ENCODE results near the gene GRIN3B. TPM values are rescaled to one million over a fixed set of nuclear protein-coding genes. Genes with fewer than 3 reads are reported as not detected.

GRIN3B gene
- total and polyA plus RNA-seq, 9 of the 15 experiments (the other 6 are each of a cell fraction or from before 2014, with no cell fraction given), result 0.06 to 0.95 (median 0.19) TPM; not detected in 6

- TF ChIP-seq CHD7 (IDR thresholded peaks at IDR 0.05; ENCODE audit: low read depth, low read length), result no peak
- no peak for TF ChIP-seq ZKSCAN1 (IDR thresholded peaks at IDR 0.05; ENCODE audit: low read depth, low read length)
- TF ChIP-seq CREBBP (IDR thresholded peaks at IDR 0.05; ENCODE audit: low read depth, low read length), result no peak
- TF ChIP-seq HES1 (IDR thresholded peaks at IDR 0.05; ENCODE audit: low read depth), result no peak
- TF ChIP-seq PRPF4 (IDR thresholded peaks at IDR 0.05; ENCODE audit: insufficient read depth, low read depth, low read length, poor library complexity, severe bottlenecking), result no peak
- peak in 1 of 2 experiments; percentile 51; a peak in 1 of 4 replicates for TF ChIP-seq FOXA3 (CRISPR knock-in tag; conservative IDR thresholded peaks at IDR 0.05 in 1 of 2, IDR thresholded peaks at IDR 0.05 in 1 of 2)
- TF ChIP-seq HEY1 (CRISPR knock-in tag; IDR thresholded peaks at IDR 0.05; ENCODE audit: borderline replicate concordance), result no peak
- TF ChIP-seq ZBTB12 (CRISPR knock-in tag; IDR thresholded peaks at IDR 0.05), result peak; percentile 48; the same call in 1 of the 2 replicates
- no peak for TF ChIP-seq NCOA6 (IDR thresholded peaks at IDR 0.05)
- TF ChIP-seq BRF1 (IDR thresholded peaks at IDR 0.05; ENCODE audit: borderline replicate concordance, extremely low read depth, insufficient read length), result no peak
- TF ChIP-seq PML (IDR thresholded peaks at IDR 0.05; ENCODE audit: low read length), result no peak
- TF ChIP-seq LARP7 (IDR thresholded peaks at IDR 0.05), result no peak
- TF ChIP-seq ELF4 (CRISPR knock-in tag; IDR thresholded peaks at IDR 0.05), result no peak
These were observed 19.9 kb upstream of the GRIN3B start (continued) for GRCh38 chr19:980133-980998.

All from K562 (cell line).